A549 (cell line): Measurements from ENCODE around the gene GALNTL6. TPM values are rescaled to one million over a fixed set of nuclear protein-coding genes. Genes with fewer than 3 reads are reported as not detected.

Experiments
- ATAC-seq, 2 experiments: fragments of 200-7000 bp in 1 of 2; fragments of >200 bp in 1 of 2; cut with Nextera tagmentation in 1 of 2; cut with Tn5 transposase in 1 of 2; 3 replicates each; pipeline versions ENCODE4 v1.8.0 to v1.9.1; 2018 to 2020; ENCODE audit warnings: mild to moderate bottlenecking in 1 of 2, moderate library complexity in 1 of 2
- CTCF ChIA-PET: fragments of 300-600 bp; sonication (Branson Sonifier 250); formaldehyde crosslinking; extraction: SDS; loops from one replicate; lab custom pipeline; 2021; ENCODE audit warnings: antibody characterized with exemption, inconsistent platforms; lab: Yijun Ruan, JAX
- POLR2A ChIA-PET: fragments of 350-600 bp; formaldehyde crosslinking; extraction: SDS; loops from one replicate; lab custom pipeline; 2021; ENCODE audit warnings: antibody characterized with exemption, inconsistent platforms; lab: Yijun Ruan, JAX
- DNase-seq, 2 experiments: peaks; one replicate each; pipeline versions ENCODE4 v3.0.0 to v3.0.0-alpha.2; 2011 to 2016; ENCODE audit warnings: low read depth in 1 of 2, low spot score in 1 of 2
- FAIRE-seq: peaks from 2 replicates; lab custom pipeline; 2011; peaks lifted over from hg19 to GRCh38; lab: Jason Lieb, UNC
- H3K27ac ChIP-seq, 2 experiments: fragments of >200 bp; sonication (Bioruptor Twin); formaldehyde crosslinking; 3 replicates each; pipeline ENCODE4 v1.5.1; 2016 to 2017
- H3K4me1 ChIP-seq: fragments of >200 bp; sonication (Bioruptor Twin); formaldehyde crosslinking; 3 replicates; pipeline ENCODE4 v1.6.1; 2016
- H3K4me2 ChIP-seq: fragments of >200 bp; sonication (Bioruptor Twin); formaldehyde crosslinking; 3 replicates; pipeline ENCODE4 v1.6.1; 2016
- H3K4me3 ChIP-seq: fragments of >200 bp; sonication (Bioruptor Twin); formaldehyde crosslinking; 3 replicates; pipeline ENCODE4 v1.5.1; 2016
- H3K9me3 ChIP-seq: fragments of >200 bp; sonication (Bioruptor Twin); formaldehyde crosslinking; 3 replicates; pipeline ENCODE4 v1.6.1; 2016
- CBX2 ChIP-seq: fragments of 200-600 bp; sonication (generic); IDR thresholded peaks from 2 replicates; pipeline ENCODE4 v1.6.1; 2016; ENCODE audit warnings: low read depth, mild to moderate bottlenecking, borderline replicate concordance
- CHD4 ChIP-seq: fragments of 200-600 bp; sonication (generic); IDR thresholded peaks from 2 replicates; pipeline ENCODE4 v1.6.1; 2016; ENCODE audit warnings: antibody characterized with exemption, mild to moderate bottlenecking, borderline replicate concordance
- E2F6 ChIP-seq: IDR thresholded peaks from 2 replicates; pipeline ENCODE4 v1.6.1; 2012; ENCODE audit warnings: low read depth, borderline replicate concordance
- EHF ChIP-seq: fragments of 250-450 bp; sonication (Bioruptor Pico); IDR thresholded peaks from 2 replicates; pipeline ENCODE4 v1.5.0; 2020; ENCODE audit warnings: mild to moderate bottlenecking
- ESRRA ChIP-seq: fragments of 150-350 bp; IDR thresholded peaks from 2 replicates; pipeline ENCODE4 v1.6.1; 2014; ENCODE audit warnings: mild to moderate bottlenecking, low read length, borderline replicate concordance
- GATA3 ChIP-seq: IDR thresholded peaks from 2 replicates; pipeline ENCODE4 v1.6.1; 2012; ENCODE audit warnings: borderline replicate concordance
- HES2 ChIP-seq: fragments of >200 bp; sonication (Bioruptor Twin); formaldehyde crosslinking; IDR thresholded peaks from 2 replicates; pipeline ENCODE4 v1.6.1; 2016
- HOXA7 ChIP-seq: fragments of 250-450 bp; sonication (Bioruptor Pico); IDR thresholded peaks from 2 replicates; pipeline ENCODE4 v1.5.0; 2020; ENCODE audit warnings: mild to moderate bottlenecking, moderate library complexity
- JUNB ChIP-seq: fragments of >200 bp; sonication (Bioruptor Twin); formaldehyde crosslinking; IDR thresholded peaks from 2 replicates; pipeline ENCODE4 v1.6.1; 2016
- KDM5A ChIP-seq: fragments of 200-600 bp; sonication (generic); IDR thresholded peaks from 2 replicates; pipeline ENCODE4 v1.6.1; 2016; ENCODE audit warnings: antibody characterized with exemption, mild to moderate bottlenecking
- MAFK ChIP-seq: fragments of 450-650 bp; IDR thresholded peaks from 2 replicates; pipeline ENCODE4 v1.6.1; 2014; ENCODE audit not compliant: partially characterized antibody
- MAZ ChIP-seq: fragments of 150-350 bp; IDR thresholded peaks from 2 replicates; pipeline ENCODE4 v1.6.1; 2014; ENCODE audit warnings: antibody characterized with exemption, low read depth, low read length, borderline replicate concordance
- NFE2L2 ChIP-seq: fragments of 150-350 bp; conservative IDR thresholded peaks from 2 replicates; pipeline ENCODE4 v1.6.1; 2014; ENCODE audit warnings: low read length
- NPAS2 ChIP-seq: fragments of 250-450 bp; sonication (Bioruptor Pico); IDR thresholded peaks from 2 replicates; pipeline ENCODE4 v1.8.0; 2022; ENCODE audit warnings: mild to moderate bottlenecking, moderate library complexity, borderline replicate concordance
- RAD21 ChIP-seq, 2 experiments: fragments of >200 bp in 1 of 2; sonication (Bioruptor Twin) in 1 of 2; formaldehyde crosslinking in 1 of 2; IDR thresholded peaks in 1 of 2; conservative IDR thresholded peaks in 1 of 2; 2 replicates in 1 of 2; 3 replicates in 1 of 2; pipeline ENCODE4 v1.6.1; 2012 to 2018; ENCODE audit warnings: inconsistent platforms in 1 of 2
- RNF2 ChIP-seq: fragments of 200-600 bp; sonication (generic); IDR thresholded peaks from 2 replicates; pipeline ENCODE4 v1.6.1; 2016; ENCODE audit warnings: low read depth, mild to moderate bottlenecking, antibody characterized with exemption, moderate library complexity, borderline replicate concordance
- SREBF2 ChIP-seq: fragments of 450-650 bp; IDR thresholded peaks from 2 replicates; pipeline ENCODE4 v1.6.1; 2014; ENCODE audit warnings: mild to moderate bottlenecking, moderate library complexity
- TFCP2L1 ChIP-seq: fragments of 250-450 bp; sonication (Bioruptor Pico); IDR thresholded peaks from 2 replicates; pipeline ENCODE4 v1.5.0; 2021; ENCODE audit warnings: mild to moderate bottlenecking
- ZC3H11A ChIP-seq: fragments of 450-650 bp; IDR thresholded peaks from 2 replicates; pipeline ENCODE4 v1.6.1; 2014; ENCODE audit warnings: antibody characterized with exemption, mild to moderate bottlenecking
- ZNF302 ChIP-seq: fragments of 250-450 bp; sonication (Bioruptor Pico); IDR thresholded peaks from 2 replicates; pipeline ENCODE4 v1.9.0; 2021; ENCODE audit warnings: inconsistent platforms, mild to moderate bottlenecking, moderate library complexity
- ZSCAN20 ChIP-seq: fragments of 250-450 bp; sonication (Bioruptor Pico); IDR thresholded peaks from 2 replicates; pipeline ENCODE4 v1.8.0; 2022; ENCODE audit warnings: mild to moderate bottlenecking, moderate library complexity
- WGBS: methylation state at CpG from one replicate; pipeline ENCODE4 v1.1.6; 2017; ENCODE audit errors: missing lambda C conversion rate; 5-methylcytosine and 5-hydroxymethylcytosine counted together
- polyA plus RNA-seq, 4 experiments: library from polyadenylated mRNA; depleted of rRNA in 3 of 4; stranded (reverse); fragments of >200 nt; fragmentation: RNase III in 1 of 4; extraction: RNeasy Plus Mini Kit Qiagen cat#74134 plus additional on column Dnase treatment in 1 of 4; gene quantifications; 2 replicates in 3 of 4; 3 replicates in 1 of 4; pipeline ENCODE4 v1.2.3, GENCODE V29; 2011 to 2017
- TF ChIP-seq, protein P1 (sequence below): fragments of 250-450 bp; sonication (Bioruptor Pico); IDR thresholded peaks from 2 replicates; pipeline ENCODE4 v1.5.0; 2021; ENCODE audit warnings: mild to moderate bottlenecking, moderate library complexity, borderline replicate concordance
- TF ChIP-seq, protein P2 (sequence below): fragments of >200 bp; sonication (Bioruptor Twin); formaldehyde crosslinking; IDR thresholded peaks from 3 replicates; pipeline ENCODE4 v1.6.1; 2016

Gene GALNTL6
- polyA plus RNA-seq, 2 of the 4 experiments (the other 2 are of a cell fraction), result 0.06 to 0.49 TPM

DNA sequence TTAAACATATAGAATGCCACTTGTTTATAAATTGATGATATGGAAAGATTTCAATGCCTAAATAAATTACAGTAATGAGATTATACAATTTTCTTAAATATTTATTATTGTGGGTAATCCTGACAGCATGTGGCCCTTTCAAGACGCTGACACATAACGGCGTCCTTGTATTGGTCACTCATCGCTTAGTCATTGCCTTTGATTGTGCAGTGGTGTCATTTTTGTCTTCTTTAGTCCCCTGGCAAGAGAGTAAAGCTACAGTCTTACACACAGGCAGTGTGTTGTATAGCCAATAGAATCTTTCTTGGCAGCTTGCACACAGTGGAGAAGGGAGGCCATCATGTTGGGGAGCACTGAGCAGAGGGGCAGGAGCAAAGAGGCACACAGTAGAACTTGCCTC, 993.6 kb downstream of the GALNTL6 start (continued):
- TF ChIP-seq RAD21 (conservative IDR thresholded peaks at IDR 0.05 in 1 of 2, IDR thresholded peaks at IDR 0.05 in 1 of 2), result no peak

DNA sequence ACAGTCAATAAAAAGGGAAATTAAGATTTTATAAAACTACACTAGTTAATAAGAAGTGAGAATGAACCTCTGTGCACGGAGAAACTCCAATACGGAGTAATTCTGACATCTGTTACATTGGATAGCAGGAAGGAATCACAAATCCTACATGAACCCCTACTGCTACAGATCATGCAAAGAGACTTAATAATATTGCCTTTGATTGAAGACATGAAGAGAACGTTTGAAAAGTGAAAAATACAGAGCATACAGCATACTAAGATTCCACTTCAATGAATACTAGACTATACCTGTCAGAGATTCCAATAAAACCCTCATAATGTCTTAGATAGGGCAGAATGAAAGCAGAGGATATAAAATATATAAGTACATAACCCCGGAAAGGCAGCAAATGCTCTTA, 995.0 kb downstream of the GALNTL6 start:
- no peaks in the 10 kb centered on the region for H3K9me3 ChIP-seq
- FAIRE-seq (no peak), ATAC-seq (no peak), DNase-seq (no peak)
- ChIA-PET CTCF (no interaction called here), POLR2A (no interaction called here)
- no peak overlapping the region for H3K4me2 ChIP-seq
- WGBS, result 83% methylated on average over 4 of the region's 4 CpGs
- TF ChIP-seq ZSCAN20 (CRISPR knock-in tag), result no peak
- no peak for TF ChIP-seq SREBF2
- TF ChIP-seq EHF (CRISPR knock-in tag), result no peak
- no peak for TF ChIP-seq HOXA7 (CRISPR knock-in tag)
- TF ChIP-seq, protein P1, sequence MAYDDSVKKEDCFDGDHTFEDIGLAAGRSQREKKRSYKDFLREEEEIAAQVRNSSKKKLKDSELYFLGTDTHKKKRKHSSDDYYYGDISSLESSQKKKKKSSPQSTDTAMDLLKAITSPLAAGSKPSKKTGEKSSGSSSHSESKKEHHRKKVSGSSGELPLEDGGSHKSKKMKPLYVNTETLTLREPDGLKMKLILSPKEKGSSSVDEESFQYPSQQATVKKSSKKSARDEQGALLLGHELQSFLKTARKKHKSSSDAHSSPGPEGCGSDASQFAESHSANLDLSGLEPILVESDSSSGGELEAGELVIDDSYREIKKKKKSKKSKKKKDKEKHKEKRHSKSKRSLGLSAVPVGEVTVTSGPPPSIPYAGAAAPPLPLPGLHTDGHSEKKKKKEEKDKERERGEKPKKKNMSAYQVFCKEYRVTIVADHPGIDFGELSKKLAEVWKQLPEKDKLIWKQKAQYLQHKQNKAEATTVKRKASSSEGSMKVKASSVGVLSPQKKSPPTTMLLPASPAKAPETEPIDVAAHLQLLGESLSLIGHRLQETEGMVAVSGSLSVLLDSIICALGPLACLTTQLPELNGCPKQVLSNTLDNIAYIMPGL, result no peak
- TF ChIP-seq RAD21 (conservative IDR thresholded peaks at IDR 0.05 in 1 of 2, IDR thresholded peaks at IDR 0.05 in 1 of 2), result no peak
- TF ChIP-seq MAFK, result no peak
- no peak for TF ChIP-seq GATA3
- no peak for TF ChIP-seq MAZ
- no peak for TF ChIP-seq E2F6
- no peak for TF ChIP-seq NFE2L2
- TF ChIP-seq KDM5A, result no peak
- TF ChIP-seq CHD4, result no peak
- H3K27ac ChIP-seq, result no peak overlapping the region
- peaks cover 3% of the 10 kb centered on the region; the same call in 1 of the 3 replicates for H3K4me1 ChIP-seq
- H3K4me3 ChIP-seq, result no peak overlapping the region

DNA sequence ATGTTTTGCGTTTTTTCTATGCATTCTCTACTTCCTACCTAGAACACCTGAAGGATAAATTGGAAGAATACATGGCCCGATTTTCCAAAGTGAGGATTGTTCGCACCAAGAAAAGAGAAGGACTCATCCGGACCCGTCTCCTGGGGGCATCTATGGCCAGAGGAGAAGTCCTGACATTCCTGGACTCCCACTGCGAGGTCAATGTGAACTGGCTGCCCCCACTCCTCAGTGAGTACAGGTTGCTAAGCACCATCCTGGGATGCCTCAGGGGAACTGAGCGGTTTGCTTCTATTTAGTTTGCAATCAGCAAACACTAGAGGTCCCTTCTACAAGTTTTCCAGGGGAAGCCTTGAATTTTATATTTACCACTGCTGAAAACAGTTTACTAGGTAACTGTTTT, 996.1 kb downstream of the GALNTL6 start:
- Histone ChIP-seq H3K27ac (no peak overlapping the region), H3K4me1 (peaks cover 3% of the 10 kb centered on the region; the same call in 1 of the 3 replicates), H3K9me3 (no peaks in the 10 kb centered on the region), H3K4me3 (no peak overlapping the region), H3K4me2 (0 out of 3 replicates have a peak overlapping the region, but pooled peaks have one; percentile 1)
- ATAC-seq (peak in 1 of 2 experiments; percentile 32; a peak in 1 of 6 replicates), DNase-seq (no peak), FAIRE-seq (no peak)
- WGBS, result 62% methylated on average over 7 of the region's 7 CpGs
- ChIA-PET CTCF (no interaction called here), POLR2A (no interaction called here)
- TF ChIP-seq MAFK (no peak), CHD4 (no peak), RAD21 (conservative IDR thresholded peaks at IDR 0.05 in 1 of 2, IDR thresholded peaks at IDR 0.05 in 1 of 2) (no peak), ESRRA (no peak), ZC3H11A (no peak), HES2 (no peak), ZNF302 (CRISPR knock-in tag) (no peak), TFCP2L1 (CRISPR knock-in tag) (no peak), JUNB (no peak), RNF2 (no peak), CBX2 (no peak), NPAS2 (no peak)
- TF ChIP-seq, protein P2, sequence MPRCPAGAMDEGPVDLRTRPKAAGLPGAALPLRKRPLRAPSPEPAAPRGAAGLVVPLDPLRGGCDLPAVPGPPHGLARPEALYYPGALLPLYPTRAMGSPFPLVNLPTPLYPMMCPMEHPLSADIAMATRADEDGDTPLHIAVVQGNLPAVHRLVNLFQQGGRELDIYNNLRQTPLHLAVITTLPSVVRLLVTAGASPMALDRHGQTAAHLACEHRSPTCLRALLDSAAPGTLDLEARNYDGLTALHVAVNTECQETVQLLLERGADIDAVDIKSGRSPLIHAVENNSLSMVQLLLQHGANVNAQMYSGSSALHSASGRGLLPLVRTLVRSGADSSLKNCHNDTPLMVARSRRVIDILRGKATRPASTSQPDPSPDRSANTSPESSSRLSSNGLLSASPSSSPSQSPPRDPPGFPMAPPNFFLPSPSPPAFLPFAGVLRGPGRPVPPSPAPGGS, result no peak
- TF ChIP-seq, protein P1, result no peak
